CD4-positive, alpha-beta T cell (primary cell): ENCODE measurements around the gene DCK. TPM values are rescaled to one million over a fixed set of nuclear protein-coding genes. Genes with fewer than 3 reads are reported as not detected.
A peak's percentile ranks its signal among the peaks of the same experiment; 100 is the strongest.
"Not testable (repeated sequence)": the region's sequence is repeated elsewhere in the genome, so short reads cannot be mapped to it uniquely, and the experiment has no call there.

Experiments used
- ATAC-seq: fragments of 200-7000 bp; cut with Tn5 transposase; one replicate; pipeline ENCODE4 v1.10.0; 2022; ENCODE audit warnings: mild to moderate bottlenecking; ENCODE audit not compliant: poor library complexity
- CTCF ChIA-PET: fragments of 350-600 bp; sonication (Branson Sonifier 250); formaldehyde crosslinking; loops from one replicate; lab custom pipeline; 2021; ENCODE audit warnings: antibody characterized with exemption, inconsistent platforms; lab: Charles Lee
- POLR2A ChIA-PET: fragments of 350-600 bp; sonication (Branson Sonifier 250); formaldehyde crosslinking; loops from one replicate; lab custom pipeline; 2021; ENCODE audit warnings: antibody characterized with exemption, inconsistent platforms; lab: Charles Lee
- DNase-seq, 14 experiments: peaks; one replicate each; pipeline ENCODE4 v3.0.0-alpha.2; 2013 to 2020; ENCODE audit warnings: mixed read lengths in 2 of 14
- H3K27ac ChIP-seq, 2 donors: one replicate each; pipeline versions ENCODE4 v1.5.1 to v1.7.0; 2013; ENCODE audit warnings: low read length in 2 of 2, low read depth in 1 of 2, mild to moderate bottlenecking in 1 of 2
- H3K27me3 ChIP-seq, 2 experiments: 1 replicate in 1 of 2; 2 replicates in 1 of 2; pipeline versions ENCODE4 v1.6.1 to v1.7.0; 2013; ENCODE audit warnings: low read length in 2 of 2, control low read depth in 1 of 2, mild to moderate bottlenecking in 1 of 2, moderate library complexity in 1 of 2; ENCODE audit not compliant: insufficient read depth in 2 of 2, control insufficient read depth in 1 of 2
- H3K36me3 ChIP-seq: one replicate; pipeline ENCODE4 v1.6.1; 2013; ENCODE audit warnings: low read length, control low read depth; ENCODE audit not compliant: insufficient read depth
- H3K4me1 ChIP-seq: one replicate; pipeline ENCODE4 v1.6.1; 2013; ENCODE audit warnings: low read length, control low read depth; ENCODE audit not compliant: insufficient read depth
- H3K4me3 ChIP-seq: one replicate; pipeline ENCODE4 v1.5.1; 2013; ENCODE audit warnings: mild to moderate bottlenecking, low read length, moderate library complexity
- H3K9me3 ChIP-seq, 2 experiments: 1 replicate in 1 of 2; 2 replicates in 1 of 2; pipeline versions ENCODE4 v1.6.1 to v1.7.0; 2013; ENCODE audit warnings: low read length in 2 of 2, mild to moderate bottlenecking in 2 of 2, control low read depth in 1 of 2, moderate library complexity in 1 of 2; ENCODE audit not compliant: control insufficient read depth in 1 of 2, insufficient read depth in 1 of 2
- H3K27ac Mint-ChIP-seq: one replicate; pipeline ENCODE4 v1.8.0; 2020; ENCODE audit warnings: mixed read lengths
- H3K27me3 Mint-ChIP-seq: one replicate; pipeline ENCODE4 v1.8.0; 2021; ENCODE audit warnings: mixed read lengths
- H3K36me3 Mint-ChIP-seq: one replicate; pipeline ENCODE4 v1.8.0; 2021; ENCODE audit warnings: low read depth, mixed read lengths
- H3K4me1 Mint-ChIP-seq: one replicate; pipeline ENCODE4 v1.8.0; 2021; ENCODE audit warnings: low read depth, mixed read lengths
- H3K4me3 Mint-ChIP-seq: one replicate; pipeline ENCODE4 v1.8.0; 2020; ENCODE audit warnings: mild to moderate bottlenecking, mixed read lengths
- H3K9me3 Mint-ChIP-seq: one replicate; pipeline ENCODE4 v1.8.0; 2020; ENCODE audit warnings: mixed read lengths
- intact Hi-C, 2 experiments: fragments of 100-400 bp; cut with DNase I in 1 of 2; cut with micrococcal nuclease in 1 of 2; formaldehyde crosslinking; loops; one replicate each; pipeline versions ENCODE4 v1.15.1 to v1.9.0; 2023 to 2025; cut with DNase I, micrococcal nuclease
- total RNA-seq, 174 experiments: library from RNA in 2 of 174; stranded (reverse) in 2 of 174; gene quantifications; one replicate each; pipeline ENCODE4 v1.2.3 and lab custom pipeline; 2021 to 2026
- TF ChIP-seq, protein P1 (sequence below): fragments of 200-600 bp; IDR thresholded peaks from one replicate; pipeline ENCODE4 v1.8.0; 2022; ENCODE audit warnings: antibody characterized with exemption, mild to moderate bottlenecking

Gene DCK
- total RNA-seq, 2 experiments from 2014 or later: 12.8 to 13.9 TPM

DNA sequence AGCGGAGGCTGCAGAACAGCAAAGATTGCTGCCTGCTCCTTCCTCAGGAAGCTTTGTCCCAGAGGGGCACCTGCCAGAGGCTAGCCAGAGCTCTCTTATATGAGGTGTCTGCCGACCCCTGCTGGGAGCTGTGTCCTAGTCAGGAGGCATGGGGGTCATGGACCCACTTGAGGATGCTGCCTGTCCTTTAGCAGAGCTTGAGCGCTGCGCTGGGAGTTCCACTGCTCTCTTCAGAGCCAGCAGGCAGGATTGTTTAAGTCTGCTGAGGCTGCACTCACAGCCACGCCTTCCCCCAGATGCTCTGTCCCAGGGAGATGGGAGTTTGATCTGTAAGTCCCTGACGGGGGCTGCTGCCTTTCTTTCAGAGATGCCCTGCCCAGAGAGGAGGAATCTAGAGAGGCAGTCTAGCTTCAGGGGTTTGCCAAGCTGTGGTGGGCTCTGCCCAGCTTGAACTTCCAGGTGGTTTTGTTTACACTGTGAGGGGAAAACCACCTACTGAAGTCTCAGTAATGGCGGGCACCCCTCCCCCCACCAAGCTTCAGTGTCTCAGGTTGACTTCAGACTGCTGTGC, 10.9 kb downstream of the DCK start:
- Mint-ChIP-seq H3K9me3 (peaks cover 4% of the 10 kb centered on the region), H3K27me3 (no peaks in the 10 kb centered on the region), H3K4me1 (peaks cover 91% of the 10 kb centered on the region), H3K4me3 (peak overlapping the region; percentile 56), H3K27ac (peak overlapping the region; percentile 75), H3K36me3 (peaks cover 68% of the 10 kb centered on the region)
- POLR2A ChIA-PET: interaction anchor here (3.0 kb wide), 1 partner anchor 10 kb away, joined by 40 read pairs; the partner anchor contains the start of gene DCK
- TF ChIP-seq, protein P1, sequence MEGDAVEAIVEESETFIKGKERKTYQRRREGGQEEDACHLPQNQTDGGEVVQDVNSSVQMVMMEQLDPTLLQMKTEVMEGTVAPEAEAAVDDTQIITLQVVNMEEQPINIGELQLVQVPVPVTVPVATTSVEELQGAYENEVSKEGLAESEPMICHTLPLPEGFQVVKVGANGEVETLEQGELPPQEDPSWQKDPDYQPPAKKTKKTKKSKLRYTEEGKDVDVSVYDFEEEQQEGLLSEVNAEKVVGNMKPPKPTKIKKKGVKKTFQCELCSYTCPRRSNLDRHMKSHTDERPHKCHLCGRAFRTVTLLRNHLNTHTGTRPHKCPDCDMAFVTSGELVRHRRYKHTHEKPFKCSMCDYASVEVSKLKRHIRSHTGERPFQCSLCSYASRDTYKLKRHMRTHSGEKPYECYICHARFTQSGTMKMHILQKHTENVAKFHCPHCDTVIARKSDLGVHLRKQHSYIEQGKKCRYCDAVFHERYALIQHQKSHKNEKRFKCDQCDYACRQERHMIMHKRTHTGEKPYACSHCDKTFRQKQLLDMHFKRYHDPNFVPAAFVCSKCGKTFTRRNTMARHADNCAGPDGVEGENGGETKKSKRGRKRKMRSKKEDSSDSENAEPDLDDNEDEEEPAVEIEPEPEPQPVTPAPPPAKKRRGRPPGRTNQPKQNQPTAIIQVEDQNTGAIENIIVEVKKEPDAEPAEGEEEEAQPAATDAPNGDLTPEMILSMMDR: no peak
- Histone ChIP-seq H3K36me3 (peaks cover 16% of the 10 kb centered on the region), H3K27ac (peak overlapping the region; percentile 48 to 55), H3K4me1 (peaks cover 33% of the 10 kb centered on the region), H3K9me3 (no peaks in the 10 kb centered on the region), H3K4me3 (peak overlapping the region; percentile 12), H3K27me3 (no peaks in the 10 kb centered on the region)
- CTCF ChIA-PET: interaction anchor here (1.1 to 2.3 kb wide), 3 partner anchors 11 to 299 kb away, joined by 3 to 7 read pairs (median 3); partner anchors contain the start of gene DCK
- ATAC-seq (peak; percentile 79), DNase-seq (peak in 13 of 14 experiments; percentile 11 to 82 (median 48))
- intact Hi-C loops: loop anchor here in 1 of 2 experiments (1.0 kb wide), 1 partner anchor 9 kb away; no protein-coding TSS in a partner anchor

DNA sequence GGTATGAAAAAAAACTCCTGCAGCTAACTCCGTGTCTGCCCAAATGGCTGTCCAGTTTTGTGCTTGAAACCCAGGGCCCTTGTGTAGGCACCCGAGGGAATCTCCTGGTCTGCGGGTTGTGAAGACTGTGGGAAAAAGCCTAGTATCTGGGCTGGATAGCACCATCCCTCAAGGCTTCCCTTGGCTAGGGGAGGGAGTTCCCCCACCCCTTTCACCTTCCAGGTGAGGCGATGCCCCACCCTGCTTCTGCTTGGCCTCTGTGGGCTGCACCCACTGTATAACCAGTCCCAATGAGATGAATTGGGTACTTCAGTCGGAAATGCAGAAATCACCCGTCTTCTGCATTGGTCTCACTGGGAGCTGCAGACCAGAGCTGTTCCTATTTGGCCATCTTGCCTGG, 11.6 kb downstream of the DCK start:
- H3K9me3 ChIP-seq, H3K27me3 ChIP-seq, ATAC-seq, H3K27me3 Mint-ChIP-seq, H3K4me3 ChIP-seq, H3K9me3 Mint-ChIP-seq: not testable (repeated sequence)
- H3K27ac ChIP-seq: peak overlapping the region in 1 of 2 donors; percentile 29
- POLR2A ChIA-PET: interaction anchor here (0.7 to 3.0 kb wide), 2 partner anchors 8 to 11 kb away, joined by 4 to 40 read pairs; partner anchors contain the start of gene DCK
- Mint-ChIP-seq H3K27ac (peak overlapping the region; percentile 75), H3K36me3 (peaks cover 65% of the 10 kb centered on the region), H3K4me3 (peak overlapping the region; percentile 56), H3K4me1 (peaks cover 91% of the 10 kb centered on the region)
- DNase-seq: peak in 2 of 14 experiments; percentile 24 to 28
- H3K36me3 ChIP-seq: peaks cover 13% of the 10 kb centered on the region
- H3K4me1 ChIP-seq: peaks cover 33% of the 10 kb centered on the region
- intact Hi-C loops: loop anchor here (5.0 kb wide), 3 partner anchors 168 to 403 kb away; partner anchors contain the start of gene GRSF1 (in 1 of the 2)
- CTCF ChIA-PET: interaction anchor here (1.2 to 2.3 kb wide), 2 partner anchors 12 to 300 kb away, joined by 3 to 7 read pairs; partner anchors contain the start of gene DCK

DNA sequence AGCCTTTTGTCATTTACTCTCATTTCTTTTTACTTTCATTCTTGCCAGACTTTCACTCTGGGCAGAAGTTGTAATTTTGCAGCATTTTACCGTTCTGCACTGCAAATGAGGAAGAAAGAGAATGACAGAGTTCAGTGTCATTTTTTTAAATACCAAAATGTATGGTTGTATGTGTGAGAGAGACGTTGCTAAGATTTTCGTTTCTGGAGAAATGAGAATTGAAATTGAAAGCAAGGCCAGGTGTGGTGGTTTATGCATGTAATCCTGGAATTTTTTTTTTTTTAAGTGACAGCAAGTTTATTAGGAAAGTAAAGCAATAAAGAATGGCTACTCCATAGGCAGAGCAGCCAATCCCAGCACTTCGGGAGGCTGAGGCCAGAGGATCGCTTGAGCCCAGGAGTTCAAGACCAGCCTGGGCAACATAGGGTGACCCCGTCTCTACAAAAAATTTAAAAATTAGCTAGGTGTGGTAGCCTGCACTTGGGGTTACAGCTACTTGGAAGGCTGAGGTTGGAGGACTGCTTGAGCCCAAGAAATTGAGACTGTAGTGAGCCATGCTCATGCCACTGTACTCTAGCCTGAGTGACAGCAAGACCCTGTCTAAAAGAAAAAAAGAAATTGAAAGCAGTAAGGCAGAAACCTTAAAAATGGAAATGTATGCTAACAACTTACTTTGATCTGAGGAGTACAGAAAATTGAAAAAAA, 12.9 kb downstream of the DCK start:
- peak overlapping the region; percentile 68 for H3K4me3 Mint-ChIP-seq
- POLR2A ChIA-PET: interaction anchor here (0.8 to 1.2 kb wide), 3 partner anchors 9 to 13 kb away, joined by 4 to 6 read pairs (median 4); partner anchors contain the start of gene DCK
- H3K27me3 ChIP-seq: no peaks in the 10 kb centered on the region
- no peaks in the 10 kb centered on the region for H3K9me3 Mint-ChIP-seq
- intact Hi-C loops: loop anchor here (5.0 kb wide), 3 partner anchors 169 to 404 kb away; partner anchors contain the start of gene GRSF1 (in 1 of the 2)
- CTCF ChIA-PET: interaction anchor here (1.4 kb wide), 1 partner anchor 10 kb away, joined by 5 read pairs; no protein-coding TSS in a partner anchor
- TF ChIP-seq, protein P1: no peak
- H3K27ac Mint-ChIP-seq: peak overlapping the region; percentile 57
- peak overlapping the region; percentile 9 to 38 for H3K27ac ChIP-seq
- H3K4me3 ChIP-seq: no peak overlapping the region
- DNase-seq: peak in 3 of 14 experiments; percentile 25 to 36 (median 31)
- no peaks in the 10 kb centered on the region for H3K27me3 Mint-ChIP-seq
- H3K4me1 Mint-ChIP-seq: peaks cover 80% of the 10 kb centered on the region
- peaks cover 55% of the 10 kb centered on the region for H3K36me3 Mint-ChIP-seq
- peaks cover 33% of the 10 kb centered on the region for H3K4me1 ChIP-seq
- H3K9me3 ChIP-seq: no peaks in the 10 kb centered on the region
- no peak for ATAC-seq
- H3K36me3 ChIP-seq: peaks cover 10% of the 10 kb centered on the region
